DOHH2 (cell line): ENCODE results near the gene ATAD3C.
"Not testable (repeated sequence)": the region's sequence is repeated elsewhere in the genome, so short reads cannot be mapped to it uniquely, and the experiment has no call there.

Experiments used
- CTCF ChIP-seq: fragments of 200-600 bp; sonication (generic); IDR thresholded peaks from one replicate; pipeline ENCODE4 v1.5.1; 2014; ENCODE audit warnings: antibody characterized with exemption, mild to moderate bottlenecking, low read depth, low read length; ENCODE audit not compliant: poor library complexity, severe bottlenecking
- EZH2phosphoT487 ChIP-seq: fragments of 200-600 bp; sonication (generic); IDR thresholded peaks from 2 replicates; pipeline ENCODE4 v1.6.1; 2017; ENCODE audit warnings: borderline replicate concordance, mild to moderate bottlenecking, antibody characterized with exemption, low read length, moderate library complexity, mixed read lengths

DNA sequence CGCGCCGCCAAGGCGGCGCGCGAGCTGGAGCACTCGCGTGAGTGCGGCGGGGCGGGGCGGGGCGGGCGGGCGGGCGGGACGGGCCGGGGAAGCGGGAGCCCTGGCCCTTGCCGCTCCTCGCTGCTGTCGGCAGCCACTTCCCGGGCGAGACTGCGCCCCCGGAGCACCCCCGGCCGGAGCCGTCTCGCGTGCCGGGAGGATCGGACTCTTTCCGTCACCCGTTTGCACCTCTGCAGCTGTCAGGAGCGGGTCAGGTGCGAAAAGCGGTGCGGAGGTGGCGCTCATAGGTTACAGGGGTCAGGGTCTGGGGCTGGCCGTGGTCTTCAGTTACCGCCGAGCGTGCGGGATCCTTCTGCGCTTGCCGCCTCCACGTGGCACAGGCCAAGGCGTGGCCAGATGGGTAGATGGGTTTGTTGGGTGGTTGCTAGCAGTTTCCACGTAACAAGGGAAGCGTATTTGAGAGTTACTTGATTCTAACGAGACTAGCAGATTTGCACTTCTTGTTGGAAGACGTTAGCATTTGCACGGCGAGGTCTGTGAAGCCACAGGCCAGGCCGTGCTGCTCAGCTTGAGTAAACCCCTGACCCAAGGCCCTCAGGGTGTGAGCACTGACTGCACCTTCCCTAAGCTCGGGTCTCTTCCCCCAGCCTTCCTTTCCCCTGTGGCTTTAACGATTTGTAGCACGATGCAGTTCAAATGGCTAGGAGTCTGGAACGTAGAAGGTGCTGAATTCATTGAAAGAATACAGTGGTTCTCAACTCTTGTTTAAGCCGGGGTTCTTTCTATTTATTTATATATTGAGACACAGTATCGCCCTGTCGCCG lies 22.8 kb downstream of the ATAD3C start:
- TF ChIP-seq EZH2phosphoT487, CTCF: not testable (repeated sequence)
